GM19023 (cell line): ENCODE data around the gene KIF26A.

ENCODE experiments used
- ATAC-seq: cut with Tn5 transposase; IDR thresholded peaks from one replicate; pipeline ENCODE4 v1.9.1; 2021; ENCODE audit warnings: mild to moderate bottlenecking, moderate library complexity; ENCODE audit not compliant: unreplicated experiment

Gene KIF26A

GRCh38 chr14:104129556-104129955 lies 8.8 kb upstream of the KIF26A start:
- ATAC-seq = no peak

DNA sequence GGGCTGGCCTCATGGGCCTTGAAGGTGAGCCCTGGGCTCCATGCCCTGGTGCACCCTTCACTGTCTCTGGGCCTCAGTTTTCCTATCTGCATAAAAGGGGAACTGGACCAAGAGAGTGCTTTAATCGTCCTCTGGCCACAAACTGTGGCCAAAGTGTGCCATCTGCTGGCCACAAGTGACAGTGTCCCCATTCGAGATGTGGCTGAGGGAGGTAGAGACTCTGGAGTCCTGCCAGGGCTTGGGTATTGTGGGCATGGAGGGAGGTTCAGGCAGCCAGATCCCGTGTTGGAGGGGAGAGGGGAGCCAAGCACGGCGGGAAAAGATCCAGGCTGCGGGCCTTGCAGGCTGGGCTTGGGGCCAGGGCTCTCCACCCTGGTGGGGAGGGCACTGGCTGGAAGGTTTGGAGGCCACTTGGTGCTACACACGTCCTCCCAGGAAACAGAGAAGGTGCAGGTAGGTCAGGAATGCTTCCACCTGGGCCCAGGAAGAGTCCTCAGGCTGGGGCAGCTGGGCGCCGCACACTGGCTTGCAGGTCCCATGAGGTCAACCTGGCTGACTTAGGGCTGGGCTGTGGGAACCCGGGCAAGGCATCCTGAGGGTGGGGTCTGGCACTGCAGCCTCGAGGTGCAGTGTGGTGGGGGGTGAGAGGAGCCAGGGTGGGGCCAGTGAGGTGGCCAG lies 7.3 kb upstream of the KIF26A start:
- no peak for ATAC-seq

- ATAC-seq = no peak
These were observed 6.2 kb upstream of the KIF26A start for GRCh38 chr14:104131968-104132732.

GRCh38 chr14:104132981-104133380 lies 5.4 kb upstream of the KIF26A start:
- no peak for ATAC-seq

- no peak for ATAC-seq
These were observed 4.9 kb upstream of the KIF26A start for GRCh38 chr14:104133496-104133895.

GRCh38 chr14:104134061-104134965 lies 4.1 kb upstream of the KIF26A start:
- no peak for ATAC-seq

- ATAC-seq = no peak
These were observed 3.1 kb upstream of the KIF26A start for GRCh38 chr14:104135121-104135903.

- no peak for ATAC-seq
These were observed 2.4 kb upstream of the KIF26A start for GRCh38 chr14:104135904-104136471.

DNA sequence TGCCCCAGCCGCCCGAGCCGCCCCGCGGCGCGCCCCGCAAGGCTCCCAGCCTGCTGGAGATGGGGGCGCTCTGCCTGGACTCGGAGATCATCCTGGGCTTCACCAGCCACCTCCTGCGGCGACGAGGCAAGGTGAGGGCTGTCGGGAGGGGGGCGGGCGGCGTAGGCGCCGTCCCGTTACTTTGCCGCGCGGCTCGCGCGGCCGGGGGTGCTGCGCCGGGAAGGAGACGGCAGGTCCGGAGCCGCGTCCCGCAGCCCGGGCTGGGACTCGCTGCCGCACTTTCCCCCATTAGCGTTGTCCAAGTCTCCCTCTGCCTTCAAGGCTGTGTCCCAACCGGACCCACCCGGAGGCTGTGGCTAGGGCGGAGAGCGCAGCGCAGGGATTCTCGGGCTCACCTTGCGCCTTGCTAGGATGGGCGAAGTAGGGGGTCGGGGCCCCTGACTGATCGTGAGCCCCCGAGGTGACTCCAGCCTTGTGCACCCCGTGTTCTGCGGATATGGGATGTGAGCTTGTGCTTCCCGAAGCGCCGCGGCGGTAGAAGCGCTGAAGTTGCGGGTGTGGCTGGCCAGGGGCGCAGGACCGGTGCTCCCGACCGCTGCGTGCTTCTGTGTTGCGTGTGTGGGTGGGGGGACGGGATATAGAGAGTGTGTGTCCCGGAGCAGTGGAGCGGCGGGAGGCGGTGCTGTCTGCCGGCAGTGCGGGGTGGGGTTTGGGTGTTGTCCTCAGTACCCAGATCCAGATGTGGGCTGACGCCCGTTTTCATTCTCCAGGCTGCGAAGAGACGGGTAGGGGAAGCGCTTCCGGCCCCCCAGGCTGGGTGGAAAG lies 1.7 kb upstream of the KIF26A start:
- no peak for ATAC-seq

DNA sequence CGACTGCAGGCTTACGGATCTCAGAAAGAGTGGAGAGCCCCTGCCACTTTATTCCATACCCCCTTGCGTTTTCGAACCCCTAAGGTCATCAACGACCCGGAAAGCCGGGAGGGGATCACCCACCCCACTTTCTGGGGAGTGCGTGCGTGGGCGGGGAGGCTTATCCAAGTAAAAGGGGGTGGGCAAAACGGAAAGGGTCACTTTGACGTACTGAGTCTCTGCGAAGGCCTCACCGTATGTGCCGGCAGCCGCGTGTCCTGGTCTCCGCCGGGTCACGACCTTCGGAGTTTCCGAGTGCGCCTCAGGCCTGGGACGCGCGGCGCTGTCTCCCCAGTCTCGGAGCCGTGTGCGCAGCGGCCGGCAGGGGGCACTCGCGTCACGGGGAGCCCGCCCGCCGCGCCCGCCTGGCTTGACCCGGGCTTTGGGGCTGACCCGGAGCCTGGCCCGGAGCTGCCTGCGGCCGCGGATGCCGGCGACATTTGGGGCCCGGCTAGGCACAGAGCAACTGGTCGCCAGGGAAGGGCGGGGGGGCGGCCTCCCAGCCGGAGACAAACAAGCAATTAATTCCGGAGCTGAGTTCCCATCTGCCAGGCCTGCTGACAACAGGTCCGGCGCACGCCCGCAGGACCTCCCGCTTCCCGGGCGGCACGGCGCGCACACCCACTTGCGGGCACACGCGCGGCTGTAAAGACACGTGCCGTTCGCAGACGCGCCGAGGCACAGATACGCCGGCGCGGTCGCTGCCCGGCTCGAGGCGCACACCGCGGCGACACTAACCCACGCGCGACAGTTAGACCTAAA lies 890 bp upstream of the KIF26A start:
- no peak for ATAC-seq

DNA sequence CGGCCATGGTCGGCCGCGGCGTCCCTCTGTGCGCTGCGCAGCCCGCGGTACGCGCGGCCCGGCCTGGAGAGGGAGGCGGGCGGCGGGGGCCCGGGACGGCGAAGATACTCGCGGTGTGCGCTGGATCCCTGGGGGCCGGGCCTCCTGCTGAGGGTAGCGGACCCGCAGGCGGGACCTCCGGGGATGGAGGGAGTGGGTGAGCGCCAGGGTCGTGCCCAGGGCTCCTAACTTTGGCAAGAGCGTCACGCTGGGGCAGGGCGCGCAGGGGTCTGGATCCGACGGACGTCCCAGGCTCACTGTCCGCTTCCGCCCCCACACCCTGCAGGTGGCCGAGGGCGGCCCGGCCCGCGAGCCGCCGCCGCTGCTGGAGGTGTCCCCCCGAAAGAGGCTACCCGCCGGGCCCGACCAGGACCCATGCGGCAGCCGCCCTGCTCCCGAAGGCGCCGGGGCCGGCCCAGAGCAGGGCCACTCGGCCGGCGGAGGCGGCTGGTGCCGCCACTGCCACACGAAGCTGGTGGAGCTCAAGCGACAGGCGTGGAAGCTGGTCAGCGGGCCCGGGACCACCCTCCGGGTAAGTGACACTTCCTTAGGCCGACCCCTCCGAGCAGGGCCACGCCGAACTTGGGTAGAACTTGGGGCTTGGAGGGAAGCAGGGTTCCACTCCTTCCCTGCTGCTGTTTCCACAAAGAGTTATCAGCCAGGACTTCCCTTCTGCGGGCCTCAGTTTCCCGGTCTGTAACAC lies 502 bp downstream of the KIF26A start:
- no peak for ATAC-seq

DNA sequence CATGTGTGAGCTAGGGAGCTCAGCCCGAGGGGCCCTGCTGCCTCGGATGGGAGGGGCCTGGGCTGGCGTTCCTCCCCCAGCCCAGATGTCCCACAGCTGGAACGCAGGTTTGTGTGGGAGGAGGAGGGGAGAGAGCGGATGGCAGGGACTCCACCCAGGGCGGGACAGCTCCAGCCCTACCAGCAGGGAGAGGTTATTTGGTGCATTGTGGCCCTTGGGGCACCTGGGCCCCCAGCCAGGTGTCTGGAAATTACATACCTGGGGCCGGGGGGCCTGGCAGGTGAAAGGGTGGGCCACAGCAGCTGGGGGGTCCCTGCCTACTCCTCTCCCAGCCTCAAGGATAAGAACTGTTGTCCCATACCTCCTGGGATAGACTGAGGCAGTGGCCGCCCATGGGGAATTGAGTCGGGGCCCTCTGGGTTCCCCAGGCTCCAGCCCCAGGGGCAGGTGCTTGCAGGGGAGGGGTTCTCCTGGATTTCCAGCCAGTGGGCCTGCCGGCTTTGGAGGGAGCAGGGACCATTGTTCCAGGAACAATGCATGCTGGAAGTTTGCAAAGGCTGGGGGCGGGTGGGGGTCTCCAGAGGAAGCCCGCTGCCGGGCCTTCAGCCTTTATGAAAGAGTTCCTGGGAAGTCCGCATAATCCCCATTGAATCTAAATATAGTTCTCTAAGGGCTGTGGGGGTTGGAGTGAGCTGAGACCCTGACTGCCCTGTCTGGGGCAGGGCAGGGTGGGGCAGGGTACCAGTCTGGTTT lies 1.2 kb downstream of the KIF26A start:
- no peak for ATAC-seq

DNA sequence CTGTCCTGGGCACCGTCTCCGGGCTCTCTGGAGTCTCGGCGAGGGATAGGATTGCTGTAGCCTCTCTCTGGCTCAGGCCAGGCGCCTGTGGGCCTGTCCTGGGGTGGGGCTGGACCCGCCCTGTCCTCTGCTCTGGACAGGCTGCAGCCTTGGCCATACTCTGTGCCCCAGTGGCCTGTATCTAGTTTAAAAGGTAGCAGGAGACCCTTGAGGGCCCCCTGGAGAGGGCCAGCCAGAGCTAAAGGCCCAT lies 1.8 kb downstream of the KIF26A start:
- no peak for ATAC-seq

DNA sequence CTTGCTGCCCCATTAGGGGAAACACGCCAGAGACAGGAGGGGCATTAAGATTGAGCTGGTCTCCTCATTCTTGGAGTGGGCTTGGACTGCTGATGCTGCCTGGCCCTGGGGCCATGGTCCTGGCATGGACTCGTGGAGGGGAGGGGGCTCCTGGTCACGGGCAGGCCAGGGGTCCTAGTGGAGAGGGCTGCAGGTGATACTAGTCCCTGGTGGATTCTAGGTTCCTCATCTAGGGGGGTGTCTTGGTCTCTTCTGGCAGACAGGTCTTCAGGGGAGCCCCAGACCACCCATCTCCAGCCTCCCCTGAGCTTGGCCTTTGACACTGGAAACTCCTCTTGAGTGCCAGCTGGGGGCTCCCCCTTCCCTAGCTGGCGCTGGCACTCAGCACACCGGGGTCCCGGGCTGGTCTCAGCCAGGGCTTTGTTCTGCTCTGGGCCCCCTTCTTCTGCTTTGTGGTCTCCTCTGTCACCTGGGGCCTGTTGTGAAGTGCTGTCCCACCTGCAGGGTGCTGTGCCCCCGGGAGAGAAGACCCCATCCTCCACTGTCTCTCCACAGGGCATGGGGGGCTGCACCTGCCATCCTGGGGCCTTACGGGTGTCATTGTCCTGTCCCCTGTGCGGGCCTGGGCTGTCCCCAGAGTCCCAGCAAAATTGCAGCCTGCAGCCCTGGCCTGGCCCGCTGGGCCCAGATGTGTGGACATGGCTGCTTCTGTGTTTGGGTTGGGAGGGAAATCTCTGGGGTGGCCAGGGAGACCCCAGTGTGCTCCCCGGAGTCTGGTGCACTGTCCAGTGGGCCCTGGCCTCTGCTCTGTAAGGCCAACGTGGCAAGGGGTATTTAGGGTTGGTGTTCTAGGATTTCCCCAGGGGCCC lies 2.3 kb downstream of the KIF26A start:
- no peak for ATAC-seq

DNA sequence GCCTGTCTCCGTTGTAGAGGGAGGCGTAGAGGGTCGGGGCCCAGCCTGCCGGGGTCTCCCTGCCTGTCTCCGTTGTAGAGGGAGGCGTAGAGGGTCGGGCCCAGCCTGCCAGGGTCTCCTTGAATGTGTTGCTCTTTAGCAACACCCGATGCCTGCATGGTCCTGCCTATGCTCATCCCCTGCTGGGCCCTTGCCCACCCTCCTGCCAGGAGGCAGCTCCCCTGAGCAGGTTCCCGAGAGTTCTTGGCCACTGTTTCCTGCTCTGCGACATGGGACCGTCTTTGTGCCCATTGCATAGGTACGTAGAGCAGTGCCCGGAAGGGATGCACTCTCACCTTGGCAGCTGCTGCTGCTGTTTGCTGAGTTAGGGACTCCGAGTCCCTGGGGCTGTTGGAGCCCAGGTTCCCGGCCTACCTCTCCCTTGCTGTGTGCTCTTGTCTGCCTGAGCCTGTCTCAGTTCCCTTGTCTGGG lies 3.3 kb downstream of the KIF26A start:
- no peak for ATAC-seq

DNA sequence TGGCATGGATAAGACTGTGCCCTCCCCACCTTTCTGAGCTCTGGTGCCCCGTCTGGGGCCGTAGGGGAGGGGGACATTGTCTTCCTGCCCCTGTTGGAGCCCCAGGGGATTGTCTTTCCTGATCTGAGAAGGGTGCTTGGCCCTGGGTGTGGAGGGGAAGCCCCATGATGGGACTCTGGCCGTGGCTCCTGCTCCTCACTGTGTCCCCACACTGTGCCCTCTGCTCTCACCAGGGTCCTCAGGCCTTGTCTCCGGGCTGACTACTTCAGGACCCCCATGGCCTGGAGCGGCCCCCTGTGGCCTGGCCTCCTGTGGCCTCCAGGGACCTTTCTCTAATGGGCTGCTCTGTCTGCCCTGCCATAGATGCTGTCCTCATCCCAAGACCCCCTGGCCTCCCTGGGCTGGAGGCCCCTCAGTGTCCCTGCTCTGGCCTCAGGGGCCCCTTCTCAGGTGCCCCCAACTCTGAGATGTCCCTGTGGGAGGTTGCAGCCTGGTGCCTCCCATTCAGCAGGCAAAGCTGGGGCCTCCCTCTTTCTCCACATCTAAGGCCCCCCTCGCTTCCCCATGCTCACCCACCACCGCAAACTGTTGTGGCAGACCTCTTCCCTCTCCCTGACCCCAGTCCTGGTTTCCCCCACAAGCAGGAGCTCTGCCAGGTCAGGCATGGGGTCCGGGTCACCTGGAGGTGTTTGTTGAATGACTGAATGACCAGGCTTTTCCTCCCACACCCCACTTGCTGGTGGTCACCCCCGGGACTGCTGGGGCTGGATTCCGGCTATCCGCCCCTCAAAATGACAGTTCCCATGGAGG lies 4.0 kb downstream of the KIF26A start:
- no peak for ATAC-seq
